ENCODE data around the gene RIPOR2.

GRCh38 chr6:24825130-24825630 lies 110.6 kb downstream of the RIPOR2 start:
- TF ChIP-seq CTCF (IDR thresholded peaks at IDR 0.05) (no peak), POLR2A (IDR thresholded peaks at IDR 0.05) (no peak)

All from transverse colon (tissue), 3 donors.